ENCODE measurements around the gene HLA-DMA. TPM values are rescaled to one million over a fixed set of nuclear protein-coding genes. Genes with fewer than 3 reads are reported as not detected.

HLA-DMA gene
- total RNA-seq, 1 donor from 2014 or later: 5.2 TPM

DNA sequence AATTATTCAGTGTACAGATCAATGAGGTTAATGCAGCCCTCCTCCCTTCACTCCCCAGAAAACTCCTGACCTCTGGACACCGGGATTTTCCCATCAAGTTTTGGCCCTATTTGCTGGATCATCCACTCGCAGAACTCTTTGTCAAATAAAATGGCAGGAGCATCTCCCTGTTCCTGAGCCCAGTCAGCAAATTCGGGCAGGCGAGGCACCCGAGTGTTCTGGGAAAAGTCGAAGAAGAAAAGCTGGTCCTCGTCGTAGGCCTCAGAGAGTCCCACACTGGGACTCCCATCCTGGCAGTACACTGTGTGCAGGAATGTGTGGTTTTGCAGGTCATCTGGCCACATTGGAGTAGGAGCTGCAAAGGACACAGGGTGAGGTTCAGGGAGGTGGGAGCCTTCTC, 2.4 kb downstream of the HLA-DMA start:
- no peaks in the 10 kb centered on the region for H3K4me1 ChIP-seq (ENCODE audit: insufficient read depth, low read length)
- no peaks in the 10 kb centered on the region for H4K20me1 ChIP-seq (ENCODE audit: insufficient read depth, low read length)
- no peak overlapping the region for H3K4me2 ChIP-seq (ENCODE audit: low read length)
- H3K4me3 ChIP-seq (ENCODE audit: insufficient read depth, low read depth, low read length): no peak overlapping the region
- H3K4me1 Mint-ChIP-seq (ENCODE audit: low read depth, unreplicated experiment): no peaks in the 10 kb centered on the region
- no peak overlapping the region for H3K9ac ChIP-seq (ENCODE audit: low read length)
- no peaks in the 10 kb centered on the region for H3K9me3 Mint-ChIP-seq (ENCODE audit: unreplicated experiment)
- H2AFZ ChIP-seq (ENCODE audit: low read depth, low read length): no peak overlapping the region
- no peak overlapping the region for H3K27ac Mint-ChIP-seq (ENCODE audit: unreplicated experiment)
- no peaks in the 10 kb centered on the region for H3K36me3 ChIP-seq (ENCODE audit: insufficient read depth, low read length)
- H3K9me3 ChIP-seq (ENCODE audit: insufficient read depth, low read depth, low read length): no peaks in the 10 kb centered on the region
- peaks cover 3% of the 10 kb centered on the region for H3K36me3 Mint-ChIP-seq (ENCODE audit: low read depth, unreplicated experiment)
- H3K79me2 ChIP-seq (ENCODE audit: insufficient read depth, low read length): no peaks in the 10 kb centered on the region
- H3K27me3 ChIP-seq (ENCODE audit: insufficient read depth, low read length): peaks cover 3% of the 10 kb centered on the region
- H3K27me3 Mint-ChIP-seq (ENCODE audit: low read depth, unreplicated experiment): peaks cover 4% of the 10 kb centered on the region
- H3K4me3 Mint-ChIP-seq (ENCODE audit: unreplicated experiment): no peak overlapping the region
- FAIRE-seq (no peak), DNase-seq (ENCODE audit: low read depth) (no peak)
- no peak overlapping the region for H3K27ac ChIP-seq (ENCODE audit: low read depth, low read length)
- TF ChIP-seq CTCF (IDR thresholded peaks at IDR 0.05; ENCODE audit: insufficient read depth, low read depth, low read length) (no peak), EZH2 (IDR thresholded peaks at IDR 0.05; ENCODE audit: insufficient read depth, low read length) (no peak)

- H3K4me2 ChIP-seq (ENCODE audit: low read length): no peak overlapping the region
- H3K27me3 Mint-ChIP-seq (ENCODE audit: low read depth, unreplicated experiment): peaks cover 4% of the 10 kb centered on the region
- H3K9ac ChIP-seq (ENCODE audit: low read length): no peak overlapping the region
- H4K20me1 ChIP-seq (ENCODE audit: insufficient read depth, low read length): no peaks in the 10 kb centered on the region
- H3K27me3 ChIP-seq (ENCODE audit: insufficient read depth, low read length): peaks cover under 1% of the 10 kb centered on the region
- TF ChIP-seq CTCF (IDR thresholded peaks at IDR 0.05; ENCODE audit: insufficient read depth, low read depth, low read length): no peak
- TF ChIP-seq EZH2 (IDR thresholded peaks at IDR 0.05; ENCODE audit: insufficient read depth, low read length): no peak
- H3K27ac ChIP-seq (ENCODE audit: low read depth, low read length): no peak overlapping the region
- no peaks in the 10 kb centered on the region for H3K4me1 ChIP-seq (ENCODE audit: insufficient read depth, low read length)
- H3K79me2 ChIP-seq (ENCODE audit: insufficient read depth, low read length): no peaks in the 10 kb centered on the region
- H3K27ac Mint-ChIP-seq (ENCODE audit: unreplicated experiment): no peak overlapping the region
- DNase-seq (ENCODE audit: low read depth): no peak
- H3K9me3 Mint-ChIP-seq (ENCODE audit: unreplicated experiment): no peaks in the 10 kb centered on the region
- H3K9me3 ChIP-seq (ENCODE audit: insufficient read depth, low read depth, low read length): no peaks in the 10 kb centered on the region
- H3K36me3 Mint-ChIP-seq (ENCODE audit: low read depth, unreplicated experiment): peaks cover 3% of the 10 kb centered on the region
- H3K4me3 ChIP-seq (ENCODE audit: insufficient read depth, low read depth, low read length): no peak overlapping the region
- H3K36me3 ChIP-seq (ENCODE audit: insufficient read depth, low read length): no peaks in the 10 kb centered on the region
- no peaks in the 10 kb centered on the region for H3K4me1 Mint-ChIP-seq (ENCODE audit: low read depth, unreplicated experiment)
- FAIRE-seq: no peak
- no peak overlapping the region for H3K4me3 Mint-ChIP-seq (ENCODE audit: unreplicated experiment)
- no peak overlapping the region for H2AFZ ChIP-seq (ENCODE audit: low read depth, low read length)
Observed at GRCh38 chr6:32950010-32950409, 2.9 kb downstream of the HLA-DMA start.

DNA sequence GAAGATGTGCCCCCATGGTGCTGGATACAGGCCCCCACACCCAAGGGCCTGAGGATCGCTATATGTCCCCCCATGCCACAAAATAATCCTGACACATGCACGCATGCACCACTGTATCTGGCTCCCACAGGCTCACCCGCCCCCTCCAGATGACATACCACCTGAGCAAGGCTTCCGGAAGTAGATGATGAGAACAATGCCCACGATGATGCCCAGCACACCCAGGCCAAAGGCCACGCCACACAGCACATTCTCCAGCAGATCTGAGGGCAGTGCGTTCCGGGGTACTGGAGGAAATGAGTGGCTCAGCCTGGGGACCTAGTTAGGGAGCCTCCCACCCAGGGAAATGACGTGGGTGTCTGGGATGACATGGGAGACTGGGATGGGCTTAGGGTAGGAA, 3.8 kb downstream of the HLA-DMA start:
- H3K79me2 ChIP-seq (ENCODE audit: insufficient read depth, low read length): no peaks in the 10 kb centered on the region
- DNase-seq (ENCODE audit: low read depth) (no peak), FAIRE-seq (no peak)
- no peak overlapping the region for H3K4me3 ChIP-seq (ENCODE audit: insufficient read depth, low read depth, low read length)
- H3K27ac ChIP-seq (ENCODE audit: low read depth, low read length): no peak overlapping the region
- no peaks in the 10 kb centered on the region for H3K9me3 ChIP-seq (ENCODE audit: insufficient read depth, low read depth, low read length)
- no peak overlapping the region for H3K4me3 Mint-ChIP-seq (ENCODE audit: unreplicated experiment)
- no peak overlapping the region for H3K9ac ChIP-seq (ENCODE audit: low read length)
- H3K27me3 ChIP-seq (ENCODE audit: insufficient read depth, low read length): no peaks in the 10 kb centered on the region
- H3K36me3 Mint-ChIP-seq (ENCODE audit: low read depth, unreplicated experiment): peaks cover 3% of the 10 kb centered on the region
- H3K9me3 Mint-ChIP-seq (ENCODE audit: unreplicated experiment): no peaks in the 10 kb centered on the region
- H3K4me2 ChIP-seq (ENCODE audit: low read length): no peak overlapping the region
- H3K36me3 ChIP-seq (ENCODE audit: insufficient read depth, low read length): no peaks in the 10 kb centered on the region
- peaks cover 4% of the 10 kb centered on the region for H3K27me3 Mint-ChIP-seq (ENCODE audit: low read depth, unreplicated experiment)
- no peak overlapping the region for H3K27ac Mint-ChIP-seq (ENCODE audit: unreplicated experiment)
- no peaks in the 10 kb centered on the region for H4K20me1 ChIP-seq (ENCODE audit: insufficient read depth, low read length)
- H3K4me1 Mint-ChIP-seq (ENCODE audit: low read depth, unreplicated experiment): no peaks in the 10 kb centered on the region
- H2AFZ ChIP-seq (ENCODE audit: low read depth, low read length): peak overlapping the region; percentile 26
- TF ChIP-seq EZH2 (IDR thresholded peaks at IDR 0.05; ENCODE audit: insufficient read depth, low read length) (no peak), CTCF (IDR thresholded peaks at IDR 0.05; ENCODE audit: insufficient read depth, low read depth, low read length) (no peak)
- no peaks in the 10 kb centered on the region for H3K4me1 ChIP-seq (ENCODE audit: insufficient read depth, low read length)

Measured in astrocyte (in vitro differentiated cells and primary cell).